ENCODE measurements around the gene ZMYND12. TPM values are rescaled to one million over a fixed set of nuclear protein-coding genes. Genes with fewer than 3 reads are reported as not detected.

The ZMYND12 gene
- total RNA-seq, 1 donor from 2014 or later, result 0.40 TPM

- no peak for DNase-seq (ENCODE audit: extremely low spot score, unreplicated experiment)
- H3K27me3 Mint-ChIP-seq (ENCODE audit: unreplicated experiment), result peaks cover 18% of the 10 kb centered on the region
- H3K27ac Mint-ChIP-seq (ENCODE audit: unreplicated experiment), result no peak overlapping the region
- H3K9me3 Mint-ChIP-seq (ENCODE audit: unreplicated experiment), result no peaks in the 10 kb centered on the region
- H3K4me1 Mint-ChIP-seq (ENCODE audit: unreplicated experiment), result no peaks in the 10 kb centered on the region
- TF ChIP-seq CTCF (IDR thresholded peaks at IDR 0.05), result no peak
- H3K4me3 Mint-ChIP-seq (ENCODE audit: unreplicated experiment), result no peak overlapping the region
- no peaks in the 10 kb centered on the region for H3K36me3 Mint-ChIP-seq (ENCODE audit: unreplicated experiment)
Observed at GRCh38 chr1:42431514-42431913, 24.3 kb downstream of the ZMYND12 start.

GRCh38 chr1:42430286-42431135, 25.3 kb downstream of the ZMYND12 start:
- no peak for TF ChIP-seq CTCF (IDR thresholded peaks at IDR 0.05)
- Mint-ChIP-seq H3K27me3 (ENCODE audit: unreplicated experiment) (peaks cover 18% of the 10 kb centered on the region), H3K36me3 (ENCODE audit: unreplicated experiment) (no peaks in the 10 kb centered on the region)

GRCh38 chr1:42429603-42430002, 26.2 kb downstream of the ZMYND12 start:
- Mint-ChIP-seq H3K4me1 (ENCODE audit: unreplicated experiment) (no peaks in the 10 kb centered on the region), H3K4me3 (ENCODE audit: unreplicated experiment) (no peak overlapping the region), H3K9me3 (ENCODE audit: unreplicated experiment) (no peaks in the 10 kb centered on the region), H3K27ac (ENCODE audit: unreplicated experiment) (no peak overlapping the region), H3K27me3 (ENCODE audit: unreplicated experiment) (peaks cover 21% of the 10 kb centered on the region), H3K36me3 (ENCODE audit: unreplicated experiment) (no peaks in the 10 kb centered on the region)
- TF ChIP-seq CTCF (IDR thresholded peaks at IDR 0.05), result no peak
- no peak for DNase-seq (ENCODE audit: extremely low spot score, unreplicated experiment)

More at GRCh38 chr1:42430286-42431135, 25.3 kb downstream of the ZMYND12 start:
- H3K9me3 Mint-ChIP-seq (ENCODE audit: unreplicated experiment), result no peaks in the 10 kb centered on the region
- H3K4me1 Mint-ChIP-seq (ENCODE audit: unreplicated experiment), result no peaks in the 10 kb centered on the region
- no peak overlapping the region for H3K4me3 Mint-ChIP-seq (ENCODE audit: unreplicated experiment)
- H3K27ac Mint-ChIP-seq (ENCODE audit: unreplicated experiment), result no peak overlapping the region
- no peak for DNase-seq (ENCODE audit: extremely low spot score, unreplicated experiment)

- Mint-ChIP-seq H3K4me1 (ENCODE audit: unreplicated experiment) (no peaks in the 10 kb centered on the region), H3K27me3 (ENCODE audit: unreplicated experiment) (peaks cover 23% of the 10 kb centered on the region), H3K36me3 (ENCODE audit: unreplicated experiment) (no peaks in the 10 kb centered on the region), H3K27ac (ENCODE audit: unreplicated experiment) (no peak overlapping the region), H3K4me3 (ENCODE audit: unreplicated experiment) (no peak overlapping the region), H3K9me3 (ENCODE audit: unreplicated experiment) (no peaks in the 10 kb centered on the region)
- DNase-seq (ENCODE audit: extremely low spot score, unreplicated experiment), result no peak
- TF ChIP-seq CTCF (IDR thresholded peaks at IDR 0.05), result no peak
Observed at GRCh38 chr1:42427240-42427639, 28.6 kb downstream of the ZMYND12 start.

GRCh38 chr1:42424201-42424600, 31.6 kb downstream of the ZMYND12 start:
- no peak for TF ChIP-seq CTCF (IDR thresholded peaks at IDR 0.05)
- DNase-seq (ENCODE audit: extremely low spot score, unreplicated experiment), result no peak
- Mint-ChIP-seq H3K4me1 (ENCODE audit: unreplicated experiment) (no peaks in the 10 kb centered on the region), H3K27ac (ENCODE audit: unreplicated experiment) (no peak overlapping the region), H3K27me3 (ENCODE audit: unreplicated experiment) (peaks cover 32% of the 10 kb centered on the region), H3K9me3 (ENCODE audit: unreplicated experiment) (no peaks in the 10 kb centered on the region), H3K4me3 (ENCODE audit: unreplicated experiment) (no peak overlapping the region), H3K36me3 (ENCODE audit: unreplicated experiment) (no peaks in the 10 kb centered on the region)

Measured in osteocyte (in vitro differentiated cells).